ENCODE results near the gene PDRG1. TPM values are rescaled to one million over a fixed set of nuclear protein-coding genes. Genes with fewer than 3 reads are reported as not detected.

PDRG1 gene
- polyA plus RNA-seq, 1 of the 3 experiments (the other 2 are of a cell fraction): 18.9 TPM

GRCh38 chr20:31894980-31895675 lies 56.7 kb downstream of the PDRG1 start:
- Histone ChIP-seq H3K9me2 (no peaks in the 10 kb centered on the region), H3K9me3 (no peaks in the 10 kb centered on the region), H3K9ac (no peak overlapping the region), H3K4me3 (ENCODE audit: low read depth in 2 of 2, low read length in 1 of 2) (no peak overlapping the region), H3F3A (replicated peaks; ENCODE audit: insufficient read depth) (no peaks in the 10 kb centered on the region), H4K20me1 (ENCODE audit: insufficient read depth) (no peaks in the 10 kb centered on the region), H3K4me2 (no peak overlapping the region), H3K36me3 (replicated peaks in 1 of 2; ENCODE audit: control insufficient read depth in 1 of 2, insufficient read depth in 2 of 2, low read length in 1 of 2) (no peaks in the 10 kb centered on the region), H2AFZ (ENCODE audit: low read depth) (0 out of 2 replicates have a peak overlapping the region, but pooled peaks have one; percentile 29), H3K27ac (ENCODE audit: low read depth in 2 of 2, low read length in 1 of 2) (no peak overlapping the region), H3K27me3 (ENCODE audit: insufficient read depth) (no peaks in the 10 kb centered on the region; the same call in 1 of the 2 replicates), H3K79me2 (ENCODE audit: insufficient read depth) (no peaks in the 10 kb centered on the region), H3K4me1 (ENCODE audit: control insufficient read depth in 1 of 2, insufficient read depth in 2 of 2, low read depth in 1 of 2, low read length in 1 of 2) (no peaks in the 10 kb centered on the region; a peak in 1 of 4 replicates)
- POLR2A ChIA-PET: no interaction called here
- 62% methylated on average over 8 of the region's 8 CpGs for WGBS (ENCODE audit: low lambda C conversion rate)
- CTCF ChIA-PET: interaction anchor here (0.8 to 1.8 kb wide), 3 partner anchors 49 to 72 kb away, joined by 3 to 4 read pairs (median 3); partner anchors contain the start of gene PDRG1
- TF ChIP-seq RAD21 (IDR thresholded peaks at IDR 0.05; ENCODE audit: low read length) (no peak), GABPA (IDR thresholded peaks at IDR 0.05; ENCODE audit: low read depth) (no peak), RFX5 (IDR thresholded peaks at IDR 0.05; ENCODE audit: low read length) (peak; percentile 97), REST (IDR thresholded peaks at IDR 0.05; ENCODE audit: low read depth, low read length) (no peak), RCOR1 (IDR thresholded peaks at IDR 0.05; ENCODE audit: low read length) (no peak)
- no peak for DNase-seq

Small RNAs within 50 kb of the gene (small RNA-seq; reads per million reads assigned to genes)
- gene RNU1-94P: 0 to 4.2 (median 0.53) reads per million in 7 experiments

Other genes with a start within 250 kb of the PDRG1 start
- gene BCL2L1, start 229.2 kb downstream of the PDRG1 start, polyA plus RNA-seq (2012; rRNA removed): 99.9 and 103 TPM in 2 replicates
- 14.4 and 17.1 TPM in 2 replicates for gene TPX2, start 212.8 kb downstream of the PDRG1 start, polyA plus RNA-seq (2012; rRNA removed)
- 0.21 and 0.31 TPM in 2 replicates for gene MYLK2, start 132.7 kb downstream of the PDRG1 start, polyA plus RNA-seq (2012; rRNA removed)
- 0.73 and 0.99 TPM in 2 replicates for gene FOXS1, start 106.4 kb downstream of the PDRG1 start, polyA plus RNA-seq (2012; rRNA removed)
- 4.3 and 5.4 TPM in 2 replicates for gene DUSP15, start 81.5 kb downstream of the PDRG1 start, polyA plus RNA-seq (2012; rRNA removed)
- gene TTLL9, start 81.4 kb downstream of the PDRG1 start, polyA plus RNA-seq (2012; rRNA removed): 0.23 and 0.32 TPM in 2 replicates
- gene XKR7, start 16.1 kb upstream of the PDRG1 start, polyA plus RNA-seq (2012; rRNA removed): 0.02 and 0.10 TPM in 2 replicates
- not detected in 2 replicates for gene CCM2L, start 58.4 kb upstream of the PDRG1 start, polyA plus RNA-seq (2012; rRNA removed)
- gene HCK, start 100.2 kb upstream of the PDRG1 start, polyA plus RNA-seq (2012; rRNA removed): not detected in 2 replicates
- gene TM9SF4, start 157.7 kb upstream of the PDRG1 start, polyA plus RNA-seq (2012; rRNA removed): 61.0 and 67.8 TPM in 2 replicates

All from SK-N-SH (cell line).